Spleen (tissue), 7 donors: Measurements from ENCODE around the gene NT5DC3.

Experiments used
- POLR2A ChIP-seq, 3 donors: fragments of 450-650 bp; IDR thresholded peaks; one replicate each; pipeline ENCODE4 v1.5.1; 2017; ENCODE audit warnings: antibody characterized with exemption in 3 of 3, mild to moderate bottlenecking in 1 of 3
- POLR2AphosphoS5 ChIP-seq, 3 donors: sonication (generic); formaldehyde crosslinking; IDR thresholded peaks; one replicate each; pipeline ENCODE4 v1.5.1; 2017; ENCODE audit warnings: antibody characterized with exemption in 3 of 3
- TF ChIP-seq, protein P1 (sequence below), 11 experiments: fragments of 200-600 bp in 7 of 11; fragments of 450-650 bp in 4 of 11; sonication (generic) in 4 of 11; IDR thresholded peaks in 8 of 11; conservative IDR thresholded peaks in 3 of 11; 1 replicate in 7 of 11; 2 replicates in 4 of 11; pipeline versions ENCODE4 v1.4.0 to v1.8.0; 2016 to 2021; ENCODE audit warnings: antibody characterized with exemption in 11 of 11, inconsistent platforms in 4 of 11, mild to moderate bottlenecking in 1 of 11
- donor health status: DM: no; HTN: no; CAD: no; lungs with moderate emphysema.
- donor health status: DM: no; HTN: no; CAD: no.
- donor health status: DM: no; HTN: no; CAD: no.

DNA sequence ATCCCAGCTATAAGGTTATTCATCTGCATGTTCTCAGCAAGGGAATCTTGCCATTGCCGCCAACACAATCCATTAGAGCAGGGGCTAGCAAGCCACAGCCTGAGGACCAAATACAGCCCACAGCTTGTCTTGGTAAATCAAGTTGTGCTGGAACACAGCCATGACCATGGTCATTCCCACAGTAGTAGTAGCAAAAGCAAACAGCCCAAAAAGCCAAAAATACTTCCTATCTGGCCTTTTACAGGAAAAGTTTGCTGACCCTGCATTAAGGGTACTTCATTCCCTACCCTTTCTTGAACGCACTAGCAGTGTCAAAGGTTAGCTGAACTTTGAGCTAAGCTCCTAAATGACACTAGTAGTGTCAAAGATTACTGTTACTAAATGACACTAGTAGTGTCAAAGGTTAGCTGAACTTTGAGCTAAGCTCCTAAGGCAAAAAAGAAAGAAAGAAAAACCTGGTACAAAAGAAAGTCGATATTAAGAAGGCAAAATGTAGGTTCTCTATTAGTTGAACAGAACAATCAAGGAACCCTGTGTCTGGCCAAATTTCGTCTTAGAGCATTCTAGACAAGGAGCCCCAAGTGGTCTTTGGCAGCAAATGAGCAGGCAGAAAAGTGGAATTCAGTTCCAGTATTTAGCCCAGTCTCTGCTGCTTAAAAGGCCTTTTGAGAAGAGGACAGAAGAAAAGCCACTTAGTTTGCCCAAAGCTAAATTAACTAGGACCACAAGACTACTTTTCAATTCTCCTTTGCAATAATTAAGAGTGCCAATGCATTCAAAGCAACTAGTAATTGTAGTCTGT is 67.7 kb downstream of the NT5DC3 start:
- TF ChIP-seq POLR2A (IDR thresholded peaks at IDR 0.05) (no peak), POLR2AphosphoS5 (IDR thresholded peaks at IDR 0.05) (no peak)
- TF ChIP-seq, protein P1, sequence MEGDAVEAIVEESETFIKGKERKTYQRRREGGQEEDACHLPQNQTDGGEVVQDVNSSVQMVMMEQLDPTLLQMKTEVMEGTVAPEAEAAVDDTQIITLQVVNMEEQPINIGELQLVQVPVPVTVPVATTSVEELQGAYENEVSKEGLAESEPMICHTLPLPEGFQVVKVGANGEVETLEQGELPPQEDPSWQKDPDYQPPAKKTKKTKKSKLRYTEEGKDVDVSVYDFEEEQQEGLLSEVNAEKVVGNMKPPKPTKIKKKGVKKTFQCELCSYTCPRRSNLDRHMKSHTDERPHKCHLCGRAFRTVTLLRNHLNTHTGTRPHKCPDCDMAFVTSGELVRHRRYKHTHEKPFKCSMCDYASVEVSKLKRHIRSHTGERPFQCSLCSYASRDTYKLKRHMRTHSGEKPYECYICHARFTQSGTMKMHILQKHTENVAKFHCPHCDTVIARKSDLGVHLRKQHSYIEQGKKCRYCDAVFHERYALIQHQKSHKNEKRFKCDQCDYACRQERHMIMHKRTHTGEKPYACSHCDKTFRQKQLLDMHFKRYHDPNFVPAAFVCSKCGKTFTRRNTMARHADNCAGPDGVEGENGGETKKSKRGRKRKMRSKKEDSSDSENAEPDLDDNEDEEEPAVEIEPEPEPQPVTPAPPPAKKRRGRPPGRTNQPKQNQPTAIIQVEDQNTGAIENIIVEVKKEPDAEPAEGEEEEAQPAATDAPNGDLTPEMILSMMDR (IDR thresholded peaks at IDR 0.05 in 8 of 11, conservative IDR thresholded peaks at IDR 0.05 in 3 of 11), result no peak
